GM12878 (cell line): Measurements from ENCODE around the gene ZNF512B. TPM values are rescaled to one million over a fixed set of nuclear protein-coding genes. Genes with fewer than 3 reads are reported as not detected.

Experiments
- ATAC-seq: fragments of 200-7000 bp; cut with Tn5 transposase; 3 replicates; pipeline ENCODE4 v1.9.1; 2020; ENCODE audit warnings: mild to moderate bottlenecking, moderate library complexity
- BruUV-seq: library from RNA; stranded (reverse); fragments of 400-500 nt; replicated peaks from 2 replicates; lab custom pipeline; 2021; lab: Mats Ljungman, UMichigan
- CTCF ChIA-PET: fragments of 300-600 bp; sonication (Branson Sonifier 250); formaldehyde crosslinking; extraction: SDS; loops from one replicate; lab custom pipeline; 2021; ENCODE audit warnings: inconsistent platforms; lab: Yijun Ruan, JAX
- POLR2A ChIA-PET: fragments of 350-600 bp; formaldehyde crosslinking; extraction: SDS; loops from one replicate; lab custom pipeline; 2021; ENCODE audit warnings: inconsistent platforms; lab: Charles Lee
- RAD21 ChIA-PET: fragments of 300-600 bp; sonication (Branson Sonifier 250); formaldehyde crosslinking; loops from one replicate; lab custom pipeline; 2023; ENCODE audit warnings: antibody characterized with exemption; ENCODE audit not compliant: unreplicated experiment; lab: Charles Lee
- SMC1A ChIA-PET: fragments of 300-600 bp; sonication (Branson Sonifier 250); formaldehyde crosslinking; loops from one replicate; lab custom pipeline; 2023; ENCODE audit not compliant: unreplicated experiment, uncharacterized antibody; lab: Charles Lee
- DNase-seq: peaks from one replicate; pipeline ENCODE4 v3.0.0-alpha.2; 2011; ENCODE audit warnings: low read depth, low spot score
- FAIRE-seq: peaks from 3 replicates; lab custom pipeline; 2011; peaks lifted over from hg19 to GRCh38; lab: Jason Lieb, UNC
- H2AFZ ChIP-seq: 2 replicates; pipeline ENCODE4 v1.6.0; 2011; ENCODE audit warnings: low read depth, low read length, control low read depth; ENCODE audit not compliant: control insufficient read depth
- H3K27ac ChIP-seq: 2 replicates; pipeline ENCODE4 v1.5.1; 2011; ENCODE audit warnings: control low read depth; ENCODE audit not compliant: control insufficient read depth, insufficient read depth
- H3K27me3 ChIP-seq, 2 experiments: replicated peaks in 1 of 2; 2 replicates each; pipeline versions ENCODE4 v1.6.0 to v1.6.1; 2011; ENCODE audit warnings: low read length in 1 of 2; ENCODE audit not compliant: control insufficient read depth in 2 of 2, insufficient read depth in 2 of 2
- H3K36me3 ChIP-seq, 2 experiments: 2 replicates each; pipeline ENCODE4 v1.5.1; 2011; ENCODE audit warnings: low read length in 1 of 2; ENCODE audit not compliant: control insufficient read depth in 2 of 2, insufficient read depth in 2 of 2
- H3K4me1 ChIP-seq: 2 replicates; pipeline ENCODE4 v1.6.1; 2011; ENCODE audit warnings: mild to moderate bottlenecking, low read length, moderate library complexity, mixed read lengths; ENCODE audit not compliant: control insufficient read depth, insufficient read depth
- H3K4me2 ChIP-seq: 2 replicates; pipeline ENCODE4 v1.6.0; 2011; ENCODE audit warnings: control low read depth; ENCODE audit not compliant: control insufficient read depth, insufficient read depth
- H3K4me3 ChIP-seq: fragments of 200-600 bp; sonication (generic); 2 replicates; pipeline ENCODE4 v1.5.1; 2016
- H3K79me2 ChIP-seq: 2 replicates; pipeline ENCODE4 v1.6.0; 2011; ENCODE audit warnings: low read length; ENCODE audit not compliant: control insufficient read depth, insufficient read depth
- H3K9ac ChIP-seq: 2 replicates; pipeline ENCODE4 v1.8.0; 2011; ENCODE audit warnings: low read length, control low read depth, mixed read lengths; ENCODE audit not compliant: control insufficient read depth, insufficient read depth
- H3K9me3 ChIP-seq: replicated peaks from 3 replicates; pipeline ENCODE4 v1.5.1; 2011; ENCODE audit warnings: mild to moderate bottlenecking, low read length; ENCODE audit not compliant: control insufficient read depth, insufficient read depth
- H4K20me1 ChIP-seq: 2 replicates; pipeline ENCODE4 v1.6.0; 2011; ENCODE audit not compliant: control insufficient read depth, insufficient read depth
- CBFB ChIP-seq: IDR thresholded peaks from 2 replicates; pipeline ENCODE4 v1.6.1; 2016; ENCODE audit warnings: antibody characterized with exemption, low read depth
- CREB1 ChIP-seq: IDR thresholded peaks from 2 replicates; pipeline ENCODE4 v1.6.1; 2012; ENCODE audit warnings: low read depth, mild to moderate bottlenecking, inconsistent platforms
- FOXM1 ChIP-seq: IDR thresholded peaks from 2 replicates; pipeline ENCODE4 v1.6.1; 2012; ENCODE audit warnings: low read depth, mild to moderate bottlenecking, inconsistent platforms, low read length, moderate library complexity
- GATAD2B ChIP-seq: fragments of 450-650 bp; conservative IDR thresholded peaks from 2 replicates; pipeline ENCODE4 v1.6.1; 2017; ENCODE audit warnings: low read depth, mild to moderate bottlenecking, moderate library complexity
- IKZF2 ChIP-seq, 2 experiments: fragments of 450-650 bp; IDR thresholded peaks; 2 replicates each; pipeline ENCODE4 v1.6.1; 2017; ENCODE audit warnings: mild to moderate bottlenecking in 2 of 2, moderate library complexity in 2 of 2
- POLR2A ChIP-seq: IDR thresholded peaks from 2 replicates; pipeline ENCODE4 v1.6.1; 2011; ENCODE audit warnings: low read depth, mild to moderate bottlenecking, low read length
- RBBP5 ChIP-seq: fragments of 200-600 bp; sonication (generic); conservative IDR thresholded peaks from 2 replicates; pipeline ENCODE4 v1.6.1; 2016
- SIX5 ChIP-seq: IDR thresholded peaks from 2 replicates; pipeline ENCODE4 v1.6.1; 2011; ENCODE audit warnings: mild to moderate bottlenecking, low read depth, low read length, moderate library complexity; ENCODE audit not compliant: severe bottlenecking
- SREBF1 ChIP-seq: IDR thresholded peaks from 2 replicates; pipeline ENCODE4 v1.6.1; 2012; ENCODE audit warnings: mild to moderate bottlenecking, low read length
- ZBTB40 ChIP-seq: fragments of 450-650 bp; IDR thresholded peaks from 2 replicates; pipeline ENCODE4 v1.6.1; 2016; ENCODE audit warnings: mild to moderate bottlenecking, moderate library complexity, borderline replicate concordance
- WGBS: methylation state at CpG from one replicate; pipeline ENCODE4 v1.1.6; 2016; ENCODE audit warnings: low lambda C conversion rate; ENCODE audit not compliant: insufficient replicate concordance, insufficient coverage; ENCODE audit errors: missing lambda C conversion rate; 5-methylcytosine and 5-hydroxymethylcytosine counted together
- in situ Hi-C: fragments of 300-500 bp; cut with MboI; formaldehyde crosslinking; loops from 9 replicates; pipeline ENCODE4 v1.14.3; 2018; ENCODE audit warnings: mixed read lengths
- intact Hi-C: fragments of 100-400 bp; cut with micrococcal nuclease; formaldehyde crosslinking; loops from one replicate; pipeline ENCODE4 v1.14.2; 2022; ENCODE audit not compliant: unreplicated experiment
- polyA plus RNA-seq, 11 experiments: library from polyadenylated mRNA; depleted of rRNA in 4 of 11; unstranded in 6 of 11; stranded (reverse) in 5 of 11; fragments of >200 nt; fragmentation: Nextera tagmentation in 4 of 11; fragmentation: Illumina TruSeq in 1 of 11; extraction: Ambion mirVana in 4 of 11; extraction: Trizol in 1 of 11; gene quantifications; 1 replicate in 1 of 11; 2 replicates in 10 of 11; pipeline versions ENCODE4 v1.2.1 to v1.2.3, GENCODE V29; 2011 to 2016; ENCODE audit warnings: inconsistent platforms in 2 of 11, missing spikeins in 2 of 11, low read depth in 1 of 11
- total RNA-seq, 4 experiments: library from RNA; depleted of rRNA in 3 of 4; stranded (reverse); fragments of >200 nt in 3 of 4; fragmentation: Illumina TruSeq in 1 of 4; extraction: Trizol in 1 of 4; gene quantifications; 2 replicates each; pipeline versions ENCODE4 v1.2.1 to v1.2.3, GENCODE V29; 2013 to 2021
- TF ChIP-seq, protein P1 (sequence below): fragments of 450-650 bp; IDR thresholded peaks from 2 replicates; pipeline ENCODE4 v1.6.1; 2017; ENCODE audit warnings: mild to moderate bottlenecking, moderate library complexity

Gene ZNF512B
- total and polyA plus RNA-seq, 10 of the 15 experiments (the other 5 are each of a cell fraction or from before 2014, with no cell fraction given) = 0.06 to 23.9 (median 4.0) TPM

GRCh38 chr20:63920226-63920625 is 49.5 kb downstream of the ZNF512B start:
- Histone ChIP-seq H4K20me1 (no peaks in the 10 kb centered on the region), H3K9ac (no peak overlapping the region), H3K36me3 (peaks cover 4 to 12% of the 10 kb centered on the region in 2 experiments; a peak in 3 of 4 replicates), H3K4me3 (no peak overlapping the region), H3K4me1 (peaks cover 3% of the 10 kb centered on the region), H3K9me3 (no peaks in the 10 kb centered on the region; the same call in 1 of the 3 replicates), H3K4me2 (no peak overlapping the region), H3K27ac (no peak overlapping the region), H3K27me3 (no peaks in the 10 kb centered on the region), H3K79me2 (peaks cover 8% of the 10 kb centered on the region), H2AFZ (no peak overlapping the region)
- CTCF ChIA-PET = no interaction called here
- 96% methylated on average over 23 of the region's 23 CpGs for WGBS
- POLR2A ChIA-PET = no interaction called here
- TF ChIP-seq SREBF1 = no peak
- intact Hi-C loops (no loop called here), in situ Hi-C loops (no loop called here)
- no peak for DNase-seq
- RAD21 ChIA-PET = no interaction called here
- ATAC-seq = no peak
- no peak for FAIRE-seq
- SMC1A ChIA-PET = no interaction called here
- BruUV-seq = no TSS peak

DNA sequence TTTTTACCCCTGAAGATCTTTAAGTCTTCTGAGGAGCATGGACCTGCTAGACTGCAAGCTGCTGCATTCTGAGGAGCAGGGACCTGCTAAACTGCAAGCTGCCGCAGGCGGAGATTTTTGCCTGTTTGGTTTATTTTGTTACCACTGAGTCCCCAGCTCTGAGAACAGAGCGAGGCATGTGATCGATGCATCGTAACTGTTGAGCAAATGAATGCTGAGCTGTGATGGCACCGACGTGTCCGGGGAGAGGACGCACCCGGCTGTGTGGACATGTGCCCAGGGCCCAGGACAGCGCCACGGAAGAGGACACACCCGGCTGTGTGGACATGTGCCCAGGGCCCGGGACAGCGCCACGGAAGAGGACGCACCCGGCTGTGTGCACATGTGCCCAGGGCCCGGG is 50.6 kb downstream of the ZNF512B start:
- ChIA-PET CTCF (no interaction called here), POLR2A (no interaction called here), SMC1A (no interaction called here), RAD21 (no interaction called here)
- H2AFZ ChIP-seq = no peak overlapping the region
- in situ Hi-C loops (no loop called here), intact Hi-C loops (no loop called here)
- H3K4me3 ChIP-seq = no peak overlapping the region
- no peak for DNase-seq
- no peaks in the 10 kb centered on the region for H3K27me3 ChIP-seq
- peaks cover 10% of the 10 kb centered on the region for H3K79me2 ChIP-seq
- no peak for FAIRE-seq
- H3K9ac ChIP-seq = no peak overlapping the region
- H4K20me1 ChIP-seq = no peaks in the 10 kb centered on the region
- H3K27ac ChIP-seq = no peak overlapping the region
- H3K9me3 ChIP-seq = no peaks in the 10 kb centered on the region; the same call in 1 of the 3 replicates
- H3K4me1 ChIP-seq = peaks cover 3% of the 10 kb centered on the region
- WGBS = 86% methylated on average over 19 of the region's 19 CpGs
- no peak overlapping the region for H3K4me2 ChIP-seq
- ATAC-seq = no peak
- H3K36me3 ChIP-seq = peaks cover 4 to 12% of the 10 kb centered on the region in 2 experiments; a peak in 3 of 4 replicates
- BruUV-seq = no TSS peak
- TF ChIP-seq ZBTB40 = no peak
- no peak; the same call in 1 of the 2 replicates for TF ChIP-seq POLR2A
- no peak for TF ChIP-seq IKZF2 (IDR thresholded peaks at IDR 0.05)
- no peak for TF ChIP-seq SIX5
- no peak for TF ChIP-seq RBBP5
- no peak for TF ChIP-seq GATAD2B
- no peak for TF ChIP-seq FOXM1
- no peak for TF ChIP-seq CBFB
- TF ChIP-seq CREB1 = no peak
- TF ChIP-seq, protein P1, sequence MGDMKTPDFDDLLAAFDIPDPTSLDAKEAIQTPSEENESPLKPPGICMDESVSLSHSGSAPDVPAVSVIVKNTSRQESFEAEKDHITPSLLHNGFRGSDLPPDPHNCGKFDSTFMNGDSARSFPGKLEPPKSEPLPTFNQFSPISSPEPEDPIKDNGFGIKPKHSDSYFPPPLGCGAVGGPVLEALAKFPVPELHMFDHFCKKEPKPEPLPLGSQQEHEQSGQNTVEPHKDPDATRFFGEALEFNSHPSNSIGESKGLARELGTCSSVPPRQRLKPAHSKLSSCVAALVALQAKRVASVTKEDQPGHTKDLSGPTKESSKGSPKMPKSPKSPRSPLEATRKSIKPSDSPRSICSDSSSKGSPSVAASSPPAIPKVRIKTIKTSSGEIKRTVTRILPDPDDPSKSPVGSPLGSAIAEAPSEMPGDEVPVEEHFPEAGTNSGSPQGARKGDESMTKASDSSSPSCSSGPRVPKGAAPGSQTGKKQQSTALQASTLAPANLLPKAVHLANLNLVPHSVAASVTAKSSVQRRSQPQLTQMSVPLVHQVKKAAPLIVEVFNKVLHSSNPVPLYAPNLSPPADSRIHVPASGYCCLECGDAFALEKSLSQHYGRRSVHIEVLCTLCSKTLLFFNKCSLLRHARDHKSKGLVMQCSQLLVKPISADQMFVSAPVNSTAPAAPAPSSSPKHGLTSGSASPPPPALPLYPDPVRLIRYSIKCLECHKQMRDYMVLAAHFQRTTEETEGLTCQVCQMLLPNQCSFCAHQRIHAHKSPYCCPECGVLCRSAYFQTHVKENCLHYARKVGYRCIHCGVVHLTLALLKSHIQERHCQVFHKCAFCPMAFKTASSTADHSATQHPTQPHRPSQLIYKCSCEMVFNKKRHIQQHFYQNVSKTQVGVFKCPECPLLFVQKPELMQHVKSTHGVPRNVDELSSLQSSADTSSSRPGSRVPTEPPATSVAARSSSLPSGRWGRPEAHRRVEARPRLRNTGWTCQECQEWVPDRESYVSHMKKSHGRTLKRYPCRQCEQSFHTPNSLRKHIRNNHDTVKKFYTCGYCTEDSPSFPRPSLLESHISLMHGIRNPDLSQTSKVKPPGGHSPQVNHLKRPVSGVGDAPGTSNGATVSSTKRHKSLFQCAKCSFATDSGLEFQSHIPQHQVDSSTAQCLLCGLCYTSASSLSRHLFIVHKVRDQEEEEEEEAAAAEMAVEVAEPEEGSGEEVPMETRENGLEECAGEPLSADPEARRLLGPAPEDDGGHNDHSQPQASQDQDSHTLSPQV = no peak
